22Rv1 (cell line): ENCODE data around the gene VEPH1.
"Not testable (repeated sequence)": the region's sequence is repeated elsewhere in the genome, so short reads cannot be mapped to it uniquely, and the experiment has no call there.

Experiments used
- CTCF ChIP-seq: fragments of 450-650 bp; IDR thresholded peaks from 2 replicates; pipeline ENCODE4 v1.5.1; 2017; ENCODE audit warnings: mild to moderate bottlenecking
- ZFX ChIP-seq: fragments of 450-650 bp; IDR thresholded peaks from 2 replicates; pipeline ENCODE4 v1.6.1; 2017; ENCODE audit warnings: antibody characterized with exemption, borderline replicate concordance

DNA sequence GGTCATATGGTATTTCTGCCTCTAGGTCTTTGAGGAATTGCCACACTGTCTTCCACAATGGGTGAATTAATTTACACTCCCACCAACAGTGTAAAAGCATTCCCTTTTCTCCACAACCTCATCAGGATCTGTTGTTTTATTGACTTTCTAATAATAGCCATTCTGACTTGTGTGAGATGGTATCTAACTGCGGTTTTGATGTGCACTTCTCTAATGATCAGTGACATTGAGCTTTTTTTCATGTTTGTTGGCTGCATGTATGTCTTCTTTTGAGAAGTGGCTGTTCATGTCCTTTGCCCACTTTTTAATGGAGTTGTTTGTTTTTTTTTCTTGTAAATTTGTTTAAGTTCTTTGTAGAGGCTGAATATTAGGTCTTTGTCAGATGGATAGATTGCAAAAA is 178.3 kb downstream of the VEPH1 start:
- not testable (repeated sequence) for TF ChIP-seq CTCF, ZFX
